Measurements from ENCODE around the gene ITPR2.

- no peak for TF ChIP-seq CTCF (IDR thresholded peaks at IDR 0.05; ENCODE audit: low read depth, low read length)
- TF ChIP-seq EZH2phosphoT487 (IDR thresholded peaks at IDR 0.05; ENCODE audit: low read depth), result no peak
Measured at GRCh38 chr12:26471560-26471959, 361.4 kb downstream of the ITPR2 start.

Data from OCI-LY3 (cell line).